Choroid plexus epithelial cell (primary cell): ENCODE measurements around the gene ASPM.

Experiments
- DNase-seq: peaks from one replicate; pipeline ENCODE4 v3.0.0-alpha.2; 2010; ENCODE audit warnings: low read depth
- H3K4me3 ChIP-seq: 2 replicates; pipeline ENCODE4 v1.5.1; 2011; ENCODE audit warnings: low read depth, mild to moderate bottlenecking, control low read depth, low read length, moderate library complexity
- TF ChIP-seq, protein P1 (sequence below): conservative IDR thresholded peaks from 2 replicates; pipeline ENCODE4 v1.5.1; 2011; ENCODE audit warnings: low read depth, mild to moderate bottlenecking, control low read depth, inconsistent platforms, low read length, moderate library complexity

Gene ASPM

DNA sequence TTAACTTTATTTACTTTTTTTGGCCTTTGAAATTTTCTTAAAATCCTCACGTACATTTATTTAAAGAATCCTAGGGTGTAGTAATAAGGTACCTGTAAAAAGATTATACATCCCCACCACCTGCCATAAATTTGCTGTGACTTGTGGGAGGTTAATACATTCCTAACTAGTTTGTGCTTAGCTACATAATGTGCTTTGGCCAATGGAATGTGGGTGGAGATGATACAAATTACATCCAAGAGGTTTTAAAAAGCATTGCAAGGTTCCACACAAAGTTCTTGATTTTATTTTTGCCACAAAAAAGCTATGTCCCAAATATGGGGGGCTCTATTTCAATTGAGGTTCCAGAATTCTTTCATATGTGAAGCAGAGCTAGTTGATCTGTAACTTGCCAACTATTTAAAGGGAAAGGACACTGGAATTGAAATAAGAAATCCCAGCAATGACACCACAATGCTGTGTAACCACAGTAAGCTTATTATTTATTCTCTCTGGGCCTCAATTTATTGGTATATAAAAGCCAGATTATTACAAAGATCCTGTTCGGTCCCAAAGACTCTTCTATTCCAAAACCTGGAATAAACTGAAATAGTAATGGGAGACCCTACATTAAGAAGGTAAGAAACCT lies 15.7 kb downstream of the ASPM start:
- TF ChIP-seq, protein P1, sequence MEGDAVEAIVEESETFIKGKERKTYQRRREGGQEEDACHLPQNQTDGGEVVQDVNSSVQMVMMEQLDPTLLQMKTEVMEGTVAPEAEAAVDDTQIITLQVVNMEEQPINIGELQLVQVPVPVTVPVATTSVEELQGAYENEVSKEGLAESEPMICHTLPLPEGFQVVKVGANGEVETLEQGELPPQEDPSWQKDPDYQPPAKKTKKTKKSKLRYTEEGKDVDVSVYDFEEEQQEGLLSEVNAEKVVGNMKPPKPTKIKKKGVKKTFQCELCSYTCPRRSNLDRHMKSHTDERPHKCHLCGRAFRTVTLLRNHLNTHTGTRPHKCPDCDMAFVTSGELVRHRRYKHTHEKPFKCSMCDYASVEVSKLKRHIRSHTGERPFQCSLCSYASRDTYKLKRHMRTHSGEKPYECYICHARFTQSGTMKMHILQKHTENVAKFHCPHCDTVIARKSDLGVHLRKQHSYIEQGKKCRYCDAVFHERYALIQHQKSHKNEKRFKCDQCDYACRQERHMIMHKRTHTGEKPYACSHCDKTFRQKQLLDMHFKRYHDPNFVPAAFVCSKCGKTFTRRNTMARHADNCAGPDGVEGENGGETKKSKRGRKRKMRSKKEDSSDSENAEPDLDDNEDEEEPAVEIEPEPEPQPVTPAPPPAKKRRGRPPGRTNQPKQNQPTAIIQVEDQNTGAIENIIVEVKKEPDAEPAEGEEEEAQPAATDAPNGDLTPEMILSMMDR = no peak
- peak; percentile 79 for DNase-seq
- H3K4me3 ChIP-seq = no peak overlapping the region

DNA sequence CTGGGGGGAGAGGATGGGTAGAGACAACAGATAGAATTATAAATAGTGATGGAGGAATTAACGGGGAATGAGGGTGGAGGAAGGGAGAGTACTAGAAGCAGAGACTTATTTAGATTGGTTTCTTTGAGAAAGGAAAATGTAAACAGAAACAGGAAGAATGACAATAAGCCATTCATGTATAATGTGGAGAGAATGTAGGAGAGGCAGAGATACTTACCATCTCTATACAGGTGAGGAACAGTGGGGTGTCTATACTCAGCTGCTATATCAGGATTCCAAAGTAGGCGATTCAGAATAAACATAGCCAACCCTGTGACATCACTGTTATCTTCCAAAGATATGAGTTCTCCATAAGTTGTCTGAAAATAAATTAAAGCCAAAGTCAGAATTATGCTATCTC lies 16.8 kb downstream of the ASPM start:
- TF ChIP-seq, protein P1 = no peak
- H3K4me3 ChIP-seq = no peak overlapping the region
- DNase-seq = no peak

DNA sequence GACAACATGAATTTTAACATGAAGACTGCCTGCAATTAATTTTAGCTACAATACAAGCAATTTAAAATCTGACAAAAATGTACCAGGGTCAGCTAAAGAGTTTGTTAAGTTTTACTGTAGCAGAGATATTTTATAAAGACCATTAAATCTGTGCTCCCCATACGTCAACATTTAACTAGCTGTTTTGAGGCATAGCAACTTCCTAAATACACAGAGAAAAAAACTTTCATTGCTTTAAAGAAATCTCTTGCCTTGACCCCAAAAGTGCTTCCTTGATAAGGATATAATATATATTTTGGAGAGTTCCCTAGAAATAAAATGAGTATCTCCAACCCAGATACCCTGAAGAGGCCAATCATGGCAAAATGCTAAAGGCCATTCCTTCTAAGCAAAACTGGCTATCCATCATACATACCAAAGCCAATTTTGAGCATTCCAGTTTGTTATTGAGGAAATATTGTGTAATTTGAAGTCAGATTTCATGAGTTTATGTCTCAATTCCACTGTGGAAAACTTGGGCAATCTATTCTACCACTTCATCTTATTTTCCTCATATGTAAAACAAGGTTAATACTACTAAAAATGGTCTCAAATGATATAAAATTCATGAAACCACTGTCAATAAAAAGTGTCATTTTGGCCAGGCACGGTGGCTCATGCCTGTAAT lies 19.1 kb downstream of the ASPM start:
- peak; percentile 53 for DNase-seq
- TF ChIP-seq, protein P1 = no peak
- no peak overlapping the region for H3K4me3 ChIP-seq

DNA sequence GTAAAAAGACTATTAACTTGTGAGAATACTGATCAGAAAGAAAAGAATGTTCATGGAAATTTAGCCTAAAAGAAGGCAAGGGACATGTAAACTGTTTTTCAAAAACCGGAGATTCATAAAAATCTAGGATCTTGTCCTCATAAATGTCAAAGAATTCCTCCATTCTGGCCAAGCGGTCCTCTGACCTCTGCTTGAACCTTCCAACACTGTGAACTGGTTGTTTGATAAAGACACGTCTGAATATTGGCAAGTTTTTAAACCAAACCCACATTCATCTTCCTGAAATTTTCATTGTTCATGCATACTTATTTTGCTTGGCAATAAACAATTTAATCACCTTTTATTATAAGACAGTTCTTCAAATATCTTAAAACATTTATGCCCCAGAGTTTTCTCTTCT lies 19.8 kb downstream of the ASPM start:
- H3K4me3 ChIP-seq = no peak overlapping the region
- TF ChIP-seq, protein P1 = no peak
- no peak for DNase-seq

GRCh38 chr1:197124376-197124775 lies 22.1 kb downstream of the ASPM start:
- TF ChIP-seq, protein P1 = no peak
- DNase-seq = no peak

DNA sequence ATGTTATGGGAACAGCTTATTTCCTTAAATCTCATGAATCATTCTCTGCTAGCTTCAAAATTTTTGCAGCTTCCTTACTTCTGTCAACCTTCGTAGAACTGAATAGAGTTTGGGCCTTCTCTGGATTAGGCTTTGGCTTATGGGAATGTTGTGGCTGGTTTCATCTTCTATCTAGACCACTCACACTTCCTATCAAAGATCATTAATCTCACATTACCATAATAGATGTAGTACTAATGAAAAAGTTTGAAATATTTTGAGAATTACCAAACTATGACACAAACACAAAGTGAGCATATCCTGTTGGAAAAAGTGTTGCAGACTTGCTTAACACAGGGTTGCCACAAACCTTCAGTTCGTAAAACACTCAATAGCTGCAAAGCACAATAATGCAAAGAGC lies 30.3 kb downstream of the ASPM start:
- no peak overlapping the region for H3K4me3 ChIP-seq
- TF ChIP-seq, protein P1 = no peak
- DNase-seq = no peak

More at GRCh38 chr1:197124376-197124775, 22.1 kb downstream of the ASPM start:
- H3K4me3 ChIP-seq = no peak overlapping the region

GRCh38 chr1:197106869-197107268 lies 39.6 kb downstream of the ASPM start:
- H3K4me3 ChIP-seq = no peak overlapping the region
- TF ChIP-seq, protein P1 = no peak
- peak; percentile 58 for DNase-seq
